ENCODE data around the gene ARHGEF4.
"Not testable (repeated sequence)": the region's sequence is repeated elsewhere in the genome, so short reads cannot be mapped to it uniquely, and the experiment has no call there.

The ARHGEF4 gene

GRCh38 chr2:130985206-130985780 is 148.6 kb downstream of the ARHGEF4 start:
- DNase-seq: peak; percentile 60

DNA sequence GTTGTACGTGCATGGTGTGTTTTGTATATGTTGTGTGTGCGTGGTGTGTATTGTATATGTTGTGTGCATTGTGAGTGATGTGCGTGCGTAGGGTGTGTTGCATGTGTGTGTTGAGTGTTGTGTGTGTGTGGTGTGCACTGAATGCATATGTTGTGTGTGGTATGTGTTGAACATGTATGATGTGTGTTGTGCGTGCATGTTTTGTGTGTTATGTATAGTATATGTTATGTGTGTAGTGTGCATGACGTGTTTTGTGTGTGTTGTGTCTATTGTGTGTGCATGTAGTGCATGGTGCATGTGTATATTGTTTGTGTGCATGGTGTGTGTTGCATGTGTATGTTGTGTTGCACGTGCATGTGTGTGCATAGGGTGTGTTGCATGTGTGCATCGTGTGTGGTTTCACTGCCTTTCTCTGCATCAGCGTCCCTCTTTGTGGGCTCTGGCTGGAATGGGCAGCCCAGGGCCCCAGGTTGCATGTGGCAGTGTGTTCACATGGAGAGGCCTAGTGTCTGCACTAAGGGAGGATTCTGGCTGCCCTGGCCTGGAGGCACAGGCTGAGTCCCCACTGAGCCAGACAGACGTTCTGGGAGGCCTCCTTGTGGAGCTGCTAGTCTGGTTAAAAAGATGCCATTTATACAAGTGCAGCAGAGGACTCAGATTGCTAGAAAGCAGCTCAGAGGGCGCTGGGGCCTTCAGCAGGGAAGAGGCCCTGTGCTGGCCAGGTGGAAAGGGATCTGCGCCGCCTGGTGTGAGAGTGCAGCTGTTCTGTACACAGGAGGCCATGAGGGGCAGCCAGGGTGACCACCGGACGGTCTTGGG is 149.3 kb downstream of the ARHGEF4 start:
- DNase-seq: no peak

DNA sequence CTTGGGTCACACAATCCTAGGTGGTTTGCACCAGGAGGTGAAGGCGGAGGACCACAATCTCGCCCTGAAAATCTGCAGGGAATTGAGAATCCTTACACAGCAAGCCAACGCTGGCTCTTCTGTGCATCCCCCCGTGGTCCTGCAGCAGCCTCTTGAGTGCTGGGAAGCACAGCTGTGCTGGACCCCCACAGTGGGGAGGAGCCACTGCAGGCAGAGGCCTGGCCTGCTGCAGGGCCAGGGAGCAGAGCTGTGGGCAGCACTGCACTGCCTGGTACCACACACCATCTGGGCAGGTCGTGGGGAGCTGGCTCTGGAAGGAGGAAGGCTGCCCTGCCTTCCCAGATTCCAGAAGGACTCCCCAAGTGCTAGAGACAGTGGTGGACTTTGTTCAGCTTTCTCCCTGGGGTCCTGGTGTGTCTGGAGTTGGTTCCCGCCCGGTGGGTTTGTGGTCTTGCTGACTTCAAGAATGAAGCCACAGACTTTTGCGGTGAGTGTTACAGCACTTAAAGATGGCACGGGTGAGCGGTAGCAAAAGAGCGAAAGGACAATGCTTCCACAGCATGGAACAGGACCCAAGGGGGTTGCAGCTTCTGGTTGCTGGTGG is 150.3 kb downstream of the ARHGEF4 start:
- no peak for DNase-seq

GRCh38 chr2:130987519-130988425 is 151.1 kb downstream of the ARHGEF4 start:
- no peak for DNase-seq

GRCh38 chr2:130991446-130991845 is 154.7 kb downstream of the ARHGEF4 start:
- not testable (repeated sequence) for DNase-seq

GRCh38 chr2:130992003-130992402 is 155.3 kb downstream of the ARHGEF4 start:
- not testable (repeated sequence) for DNase-seq

- DNase-seq: no peak
These were observed 160.0 kb downstream of the ARHGEF4 start for GRCh38 chr2:130996691-130997090.

- no peak for DNase-seq
These were observed 160.5 kb downstream of the ARHGEF4 start for GRCh38 chr2:130997198-130997597.

DNA sequence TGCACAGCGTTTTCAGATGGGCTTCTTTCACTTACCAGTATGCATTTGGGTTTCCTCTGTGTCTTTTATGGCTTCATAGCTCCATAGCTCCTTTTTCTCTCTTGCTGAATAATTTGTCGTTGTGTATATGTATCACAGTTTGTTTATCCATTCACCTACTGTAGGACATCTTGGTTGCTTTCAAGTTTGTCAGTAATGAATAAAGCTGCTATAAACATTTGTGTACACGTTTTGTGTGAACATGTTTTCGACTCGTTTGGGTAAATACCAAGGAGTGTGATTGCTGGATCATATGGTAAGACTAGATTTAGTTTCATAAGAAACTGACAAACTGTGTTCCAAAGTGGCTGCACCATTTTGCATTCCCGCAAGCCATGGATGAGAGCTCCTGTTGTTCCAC is 161.8 kb downstream of the ARHGEF4 start:
- DNase-seq: no peak

GRCh38 chr2:131004446-131005209 is 167.9 kb downstream of the ARHGEF4 start:
- DNase-seq: no peak

DNA sequence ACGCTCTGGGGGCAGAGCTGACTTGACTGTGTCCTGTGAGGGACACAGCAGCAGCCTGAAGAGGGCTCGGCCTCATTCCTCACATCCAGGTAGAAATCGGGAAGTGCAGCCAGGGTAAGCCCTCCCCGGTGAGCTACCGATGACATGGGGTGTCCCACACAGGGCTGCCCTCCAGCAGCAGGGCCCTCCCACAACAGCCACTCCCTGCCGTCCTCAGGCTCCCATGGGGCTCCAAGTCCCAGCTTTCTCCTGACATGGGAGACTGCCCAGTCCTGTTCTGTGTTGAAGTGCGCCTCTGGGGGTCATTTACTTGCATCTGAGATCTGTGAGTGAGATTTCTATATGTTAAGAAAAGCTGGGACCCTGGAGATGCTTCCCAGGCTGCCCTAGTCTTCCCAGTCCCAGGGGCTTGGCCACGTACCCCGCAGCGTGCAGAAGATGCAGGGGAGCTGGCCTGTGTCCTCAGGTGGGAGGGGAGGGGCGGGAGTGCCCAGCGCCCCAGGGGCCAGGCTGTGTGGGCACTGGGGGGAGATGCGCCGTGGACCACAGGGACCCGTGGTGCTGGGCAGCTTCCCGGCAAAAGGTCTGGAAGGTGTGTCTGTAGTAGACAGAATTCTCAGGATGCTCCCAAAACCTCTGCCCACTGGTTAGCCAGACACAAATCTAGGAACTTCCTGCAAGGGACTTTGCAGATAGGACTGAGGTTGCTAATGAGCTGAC is 168.7 kb downstream of the ARHGEF4 start:
- DNase-seq: no peak

DNA sequence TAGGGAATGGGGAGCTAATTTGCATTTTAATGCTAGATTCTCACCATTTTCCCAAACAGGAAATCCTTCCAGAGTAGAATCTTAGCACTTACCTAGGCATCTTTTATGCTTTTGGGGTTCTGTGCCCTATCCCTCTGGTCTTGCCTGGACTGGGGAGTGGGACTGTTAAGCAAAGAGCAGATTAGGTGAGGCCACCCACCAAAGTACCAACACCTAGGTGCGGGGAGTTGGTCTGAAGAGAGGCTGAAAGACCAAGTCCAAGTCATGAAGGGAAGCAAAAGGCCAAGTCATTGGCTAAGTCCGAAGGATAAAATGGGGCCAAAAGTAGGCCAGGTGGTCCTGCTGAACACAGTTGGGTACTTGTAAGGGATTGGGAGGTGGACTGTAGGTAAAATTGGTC is 169.8 kb downstream of the ARHGEF4 start:
- no peak for DNase-seq

GRCh38 chr2:131008967-131009366 is 172.3 kb downstream of the ARHGEF4 start:
- DNase-seq: no peak

DNA sequence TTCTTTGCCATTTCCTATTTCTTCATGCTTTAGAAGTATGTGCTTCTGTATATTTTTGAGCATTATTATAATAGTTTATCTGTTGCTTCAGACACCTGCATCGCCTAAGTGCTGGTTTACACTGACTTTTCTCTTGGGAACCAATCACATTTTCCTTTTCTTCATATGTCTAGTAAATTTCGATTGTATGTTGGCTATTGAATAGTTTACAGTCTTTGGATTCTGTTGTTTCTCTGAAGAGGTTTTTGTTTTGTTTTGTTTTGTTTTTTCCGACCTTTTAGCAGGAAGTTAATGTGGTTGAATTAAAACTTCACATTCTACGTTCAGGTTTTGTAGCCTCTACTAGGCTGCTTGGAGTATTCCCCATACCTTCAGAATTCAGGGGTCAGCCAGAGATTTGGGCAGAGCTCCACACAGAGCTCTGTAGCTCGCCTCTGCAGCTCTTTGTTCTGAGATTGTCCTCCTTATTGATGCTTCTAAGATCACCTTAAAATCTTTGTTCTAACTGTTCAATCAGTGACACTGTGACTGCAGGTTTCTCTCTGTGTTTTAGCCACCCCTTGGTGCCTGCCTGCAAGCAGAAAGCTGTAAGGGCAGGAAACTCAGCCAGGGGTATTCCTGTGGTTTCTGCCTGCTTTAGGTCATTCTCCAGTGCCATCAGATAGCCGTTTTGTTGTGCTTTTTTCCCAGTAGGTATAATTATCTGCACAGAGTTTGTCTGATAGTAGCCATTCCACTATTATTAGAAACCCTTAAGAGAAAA is 173.2 kb downstream of the ARHGEF4 start:
- no peak for DNase-seq

GRCh38 chr2:131010566-131010965 is 173.9 kb downstream of the ARHGEF4 start:
- DNase-seq: no peak

GRCh38 chr2:131011486-131011885 is 174.8 kb downstream of the ARHGEF4 start:
- no peak for DNase-seq

GRCh38 chr2:131014141-131014540 is 177.4 kb downstream of the ARHGEF4 start:
- DNase-seq: no peak

DNA sequence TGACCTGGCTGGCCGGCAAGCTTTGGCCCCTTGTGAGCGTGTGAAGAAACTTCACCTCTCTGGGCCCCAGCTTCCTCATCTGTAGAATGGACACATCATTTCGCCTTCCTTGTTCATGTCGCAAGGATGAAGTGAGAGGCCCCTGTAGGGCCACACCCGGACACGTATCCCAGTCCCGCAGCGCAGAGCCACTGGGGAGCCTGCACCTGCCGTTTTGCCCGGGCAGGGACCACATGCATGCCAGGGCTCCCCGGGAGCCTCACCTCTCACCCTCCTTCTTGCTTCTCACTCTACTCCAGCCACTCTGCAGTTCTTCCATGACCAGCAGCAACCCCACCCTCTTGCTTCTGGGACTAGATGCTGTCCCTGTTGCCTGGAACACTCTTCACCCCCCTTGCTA is 179.1 kb downstream of the ARHGEF4 start:
- DNase-seq: no peak

DNA sequence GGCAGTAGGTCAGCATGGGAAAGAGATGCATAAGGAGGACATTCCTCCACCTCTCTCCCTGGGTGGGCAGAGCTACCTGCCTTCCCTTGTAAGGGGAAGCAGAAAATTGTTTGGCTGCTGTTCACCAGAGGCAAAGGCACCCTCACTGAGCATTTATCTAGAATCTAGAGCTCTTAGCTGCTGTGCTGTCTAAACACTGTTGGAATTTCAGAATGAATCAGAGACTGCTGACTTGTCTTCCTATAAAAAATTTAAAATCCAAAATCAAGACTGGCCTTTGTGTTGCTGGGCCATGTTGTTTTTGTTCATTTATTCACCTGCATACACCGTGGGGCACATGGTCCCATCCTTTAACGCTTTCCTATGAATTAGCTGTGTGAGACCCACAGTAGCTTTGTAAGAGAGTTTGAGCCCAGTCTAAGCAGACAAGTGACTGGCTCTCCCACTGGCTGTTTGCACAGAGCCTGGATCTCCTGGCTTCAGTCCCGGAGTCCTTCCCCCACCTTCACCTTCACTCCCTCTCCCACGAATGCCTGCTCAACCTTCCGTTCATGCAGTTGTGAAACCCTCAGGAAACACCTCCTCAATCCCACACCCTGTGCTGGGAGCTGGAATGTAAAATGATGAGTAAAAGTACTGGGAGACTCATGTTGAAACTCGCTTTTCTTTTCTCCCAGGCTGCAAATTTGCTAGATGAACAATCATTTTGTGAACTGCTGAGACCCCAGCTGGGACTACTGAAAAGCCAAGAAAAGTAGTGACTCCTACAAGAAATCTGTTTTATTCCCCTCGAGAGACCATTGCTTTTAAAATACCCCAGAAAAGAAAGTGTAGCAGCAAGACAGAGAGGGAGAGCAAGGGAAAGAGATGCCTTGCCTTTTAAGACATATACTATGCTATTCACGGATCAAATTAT is 180.4 kb downstream of the ARHGEF4 start:
- DNase-seq: no peak

DNA sequence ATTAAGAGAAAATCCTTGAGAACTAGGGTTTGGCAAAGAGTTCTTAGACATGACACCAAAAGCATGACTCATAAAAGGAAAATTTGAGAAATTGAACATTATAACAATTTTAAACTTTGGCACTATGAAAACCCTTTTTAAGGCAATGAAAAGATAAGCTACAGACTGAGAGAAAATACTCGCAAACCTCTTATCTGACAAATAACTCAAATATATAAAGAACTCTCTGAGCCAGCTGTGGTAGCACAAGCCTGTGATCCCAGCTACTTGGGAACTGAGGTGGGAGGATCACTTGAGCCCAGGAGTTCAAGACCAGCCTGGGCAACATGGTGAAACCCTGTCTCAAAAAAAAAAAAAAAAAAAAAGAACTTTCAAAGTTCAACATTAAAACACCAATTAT is 186.0 kb downstream of the ARHGEF4 start:
- no peak for DNase-seq

Measured in inflammatory macrophage treated with lipopolysaccharide for 4 hours (primary cell).